HG02571 (cell line): Measurements from ENCODE around the gene TLL2.

Experiments used
- ATAC-seq: cut with Tn5 transposase; IDR thresholded peaks from one replicate; pipeline ENCODE4 v1.9.1; 2021; ENCODE audit warnings: mild to moderate bottlenecking, moderate library complexity; ENCODE audit not compliant: unreplicated experiment

TLL2 gene

DNA sequence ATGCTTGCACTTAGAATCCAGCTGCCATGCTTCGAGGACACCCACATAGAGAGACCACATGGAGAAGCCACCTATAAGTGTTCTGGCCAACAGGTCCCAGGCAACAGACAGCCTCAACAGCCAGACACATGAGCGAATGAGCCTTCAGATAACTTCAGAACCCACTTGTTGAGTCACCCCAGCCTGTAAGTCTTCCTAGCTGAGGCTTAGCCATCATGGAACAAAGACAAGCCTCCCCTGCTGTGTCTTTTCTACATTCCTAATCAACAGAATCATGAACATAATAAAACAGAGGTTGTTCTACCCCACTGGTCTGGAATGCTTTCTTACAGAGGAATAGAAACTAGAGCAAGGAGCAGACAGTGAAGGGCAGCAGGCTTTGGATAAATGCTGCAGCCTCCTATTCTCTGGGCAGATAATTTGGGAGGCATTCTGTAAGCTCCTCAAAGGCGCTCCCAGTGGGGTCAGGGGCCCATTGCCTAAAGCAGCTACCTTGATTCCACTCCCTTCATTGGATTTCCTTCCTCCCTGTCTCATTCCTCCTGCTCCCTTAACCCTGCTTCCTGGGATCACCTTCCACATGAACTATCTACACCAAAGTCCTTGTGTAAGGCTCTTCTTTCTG, 4.6 kb downstream of the TLL2 start:
- no peak for ATAC-seq

DNA sequence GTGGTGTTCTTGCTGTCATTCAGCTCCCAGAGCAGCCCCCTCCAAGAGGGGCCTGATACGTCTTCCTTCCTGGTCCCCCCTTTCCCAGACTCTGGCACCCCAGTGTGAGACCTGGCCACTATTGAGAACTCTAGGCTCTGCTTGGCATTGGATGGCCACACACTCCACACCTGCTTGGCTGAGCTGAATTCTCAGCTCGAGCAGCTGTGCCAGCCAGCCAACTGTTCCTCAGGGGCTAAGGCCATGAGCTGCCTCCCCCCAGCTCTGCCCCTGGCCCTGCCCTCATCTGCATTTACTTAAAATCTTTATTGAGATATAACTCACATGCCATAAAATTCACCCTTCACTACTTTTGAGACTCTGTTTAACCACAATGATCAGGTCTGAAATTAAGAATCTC, 6.7 kb downstream of the TLL2 start:
- no peak for ATAC-seq

DNA sequence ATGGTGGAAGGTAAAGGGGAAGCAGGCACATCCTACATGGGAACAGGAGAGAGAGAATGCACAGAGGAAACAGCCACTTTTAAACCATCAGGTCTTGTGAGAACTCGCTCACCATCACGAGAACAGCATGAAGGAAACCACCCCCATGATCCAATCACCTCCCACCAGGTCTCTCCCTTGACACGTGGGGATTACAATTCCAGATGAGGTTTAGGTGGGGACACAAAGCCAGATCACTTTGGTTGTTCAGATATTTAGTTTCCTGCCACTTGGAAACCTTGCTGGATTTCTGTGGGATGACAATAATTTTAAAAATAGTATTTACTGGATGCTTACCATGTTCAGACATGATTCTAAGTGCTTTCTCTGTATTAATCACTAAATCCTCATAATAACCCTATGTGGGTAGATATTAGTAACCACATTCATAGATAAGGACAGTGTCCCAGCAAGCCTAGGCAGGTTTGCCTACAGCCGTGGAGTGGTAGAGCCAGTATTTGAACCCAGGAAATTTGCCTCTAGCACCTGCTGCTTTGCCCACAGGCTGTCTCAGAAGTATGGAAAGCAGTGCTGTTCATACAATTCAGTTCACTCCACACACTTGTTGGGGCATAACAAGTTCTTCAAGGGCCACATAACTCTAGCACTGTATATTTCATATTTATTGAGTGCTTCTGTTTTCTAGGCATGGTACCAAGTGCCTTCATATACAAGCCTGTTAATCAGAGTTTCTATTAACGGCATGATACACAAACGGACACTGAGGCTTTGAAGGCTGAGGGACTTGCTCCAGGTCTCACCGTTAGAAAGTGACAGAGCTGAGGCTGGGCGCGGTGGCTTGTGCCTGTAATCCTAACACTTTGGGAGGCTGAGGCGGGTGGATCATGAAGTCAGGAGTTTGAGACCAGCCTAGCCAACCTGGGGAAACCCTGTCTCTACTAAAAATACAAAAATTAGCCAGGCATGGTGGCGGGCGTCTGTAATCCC, 8.3 kb downstream of the TLL2 start:
- no peak for ATAC-seq

GRCh38 chr10:96502561-96503282, 11.0 kb downstream of the TLL2 start:
- ATAC-seq, result no peak

DNA sequence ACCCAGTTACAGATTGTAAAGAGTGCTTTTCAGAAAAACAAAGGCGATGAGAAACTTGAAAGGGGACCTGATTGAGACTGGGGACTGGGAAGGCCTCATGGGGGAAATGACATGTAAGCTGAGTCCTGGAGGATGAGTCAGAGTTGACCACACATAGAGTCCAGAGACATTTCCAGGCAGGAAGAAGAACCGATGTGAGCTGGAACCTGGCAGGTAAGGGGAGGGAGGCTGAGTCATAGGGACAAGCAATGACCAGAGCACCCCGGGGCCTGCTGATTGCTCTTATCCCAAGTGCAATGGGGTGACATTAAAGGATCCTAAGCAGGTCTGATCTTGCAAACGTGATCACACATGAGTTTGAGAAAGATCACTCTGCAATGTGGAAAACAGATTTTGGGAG, 11.7 kb downstream of the TLL2 start:
- ATAC-seq, result no peak

- no peak for ATAC-seq
Measured at GRCh38 chr10:96500519-96500918, 13.2 kb downstream of the TLL2 start.

DNA sequence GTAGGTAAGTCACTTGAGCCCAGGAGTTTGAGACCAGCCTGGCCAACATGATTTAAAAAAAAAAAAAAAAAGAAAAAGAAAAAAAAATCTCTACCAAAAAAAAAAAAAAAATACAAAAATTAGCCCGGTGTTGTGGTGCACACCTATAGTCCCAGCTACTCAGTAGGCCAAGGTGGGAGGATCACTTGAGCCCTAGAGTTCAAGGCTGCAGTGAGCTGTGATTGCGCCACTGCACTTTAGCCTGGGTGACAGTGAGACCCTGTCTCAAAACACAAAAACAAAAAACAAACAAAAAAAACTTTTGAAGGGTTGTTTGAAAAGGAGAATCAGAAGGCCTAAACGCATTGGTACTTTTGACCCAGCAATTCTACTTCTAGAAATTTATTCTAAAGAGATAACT, 13.7 kb downstream of the TLL2 start:
- ATAC-seq, result no peak

- ATAC-seq, result no peak
Measured at GRCh38 chr10:96497391-96497790, 16.3 kb downstream of the TLL2 start.

DNA sequence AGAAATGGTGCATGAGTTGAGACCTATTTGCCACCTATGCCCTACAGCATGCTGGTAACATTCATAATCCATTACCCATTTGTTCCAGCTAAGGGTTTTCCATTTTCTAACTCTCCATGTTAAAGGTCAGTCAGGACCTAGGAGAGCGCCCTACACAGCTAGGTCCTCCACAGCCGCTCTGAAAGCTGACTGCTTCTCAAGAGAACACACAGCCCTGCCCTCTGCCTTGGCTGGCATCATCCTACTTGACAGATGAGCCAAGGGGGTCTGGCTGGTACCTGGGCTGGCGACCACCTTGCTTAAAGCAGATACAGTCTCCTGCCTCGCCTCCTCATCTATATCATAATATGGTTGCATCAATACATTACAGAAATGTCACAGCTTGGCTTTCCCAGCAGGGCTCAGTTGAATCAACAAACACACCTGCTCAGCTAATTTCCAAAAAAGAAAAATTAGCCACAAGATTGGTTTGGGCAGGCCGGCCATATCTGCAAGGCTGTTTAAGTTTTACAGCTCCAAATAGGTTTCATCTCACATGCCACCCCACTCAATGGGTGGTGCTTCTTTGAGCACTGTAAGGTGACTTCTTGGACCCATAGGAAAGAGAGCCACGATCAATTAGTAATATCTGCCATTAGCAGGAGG, 17.3 kb downstream of the TLL2 start:
- ATAC-seq, result no peak

DNA sequence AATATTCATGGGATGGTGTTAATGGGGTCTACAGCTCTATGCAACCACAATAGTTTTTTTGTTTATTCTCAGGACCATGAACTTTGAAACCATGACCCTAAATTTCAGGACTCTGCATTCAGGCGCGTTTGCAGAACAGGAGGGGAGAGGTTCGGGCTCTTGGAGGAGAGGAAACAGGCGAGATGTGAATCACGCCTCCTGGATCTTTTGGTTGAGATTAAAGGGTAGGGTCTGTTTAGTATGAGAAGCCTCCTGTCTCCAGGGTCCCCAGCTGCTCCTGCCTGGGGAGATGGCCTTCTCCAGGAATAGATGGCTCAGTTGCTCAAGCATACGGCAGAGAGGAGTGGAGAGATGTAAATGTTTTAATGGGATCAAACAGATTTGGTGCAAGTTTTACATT, 18.2 kb downstream of the TLL2 start:
- no peak for ATAC-seq

GRCh38 chr10:96494694-96495093, 19.0 kb downstream of the TLL2 start:
- ATAC-seq, result no peak

DNA sequence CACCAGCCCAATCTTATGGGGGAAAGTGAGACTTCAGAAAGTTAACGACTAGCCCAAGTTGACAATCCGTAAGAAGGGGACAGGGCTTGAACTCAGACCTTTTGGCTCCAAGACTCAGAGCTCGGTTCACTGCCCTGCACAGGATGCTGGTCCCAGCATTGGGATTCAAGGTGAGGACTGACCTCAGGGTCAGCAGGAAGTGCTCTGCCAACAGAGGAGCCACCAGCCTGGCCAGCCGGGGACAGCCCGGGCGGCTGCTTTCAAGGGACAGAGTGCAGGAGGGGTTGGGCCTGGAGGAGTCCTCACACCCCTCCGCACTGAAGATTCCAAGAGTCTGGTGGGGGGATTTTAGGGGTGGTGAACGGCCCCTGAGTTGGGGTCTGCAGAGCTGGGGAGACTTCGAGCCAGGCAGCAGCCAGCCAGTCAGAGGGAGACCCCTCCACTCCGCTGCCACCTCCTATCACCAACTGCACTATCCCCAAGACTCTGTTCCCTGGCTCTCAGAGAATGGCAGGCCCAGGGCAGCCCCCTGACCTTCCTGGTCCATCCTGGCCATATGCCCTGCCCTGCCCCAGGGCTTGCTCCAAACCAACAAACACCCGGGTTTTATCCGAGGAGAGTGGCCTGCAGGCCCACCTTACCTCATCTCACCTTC, 19.7 kb downstream of the TLL2 start:
- ATAC-seq, result no peak

DNA sequence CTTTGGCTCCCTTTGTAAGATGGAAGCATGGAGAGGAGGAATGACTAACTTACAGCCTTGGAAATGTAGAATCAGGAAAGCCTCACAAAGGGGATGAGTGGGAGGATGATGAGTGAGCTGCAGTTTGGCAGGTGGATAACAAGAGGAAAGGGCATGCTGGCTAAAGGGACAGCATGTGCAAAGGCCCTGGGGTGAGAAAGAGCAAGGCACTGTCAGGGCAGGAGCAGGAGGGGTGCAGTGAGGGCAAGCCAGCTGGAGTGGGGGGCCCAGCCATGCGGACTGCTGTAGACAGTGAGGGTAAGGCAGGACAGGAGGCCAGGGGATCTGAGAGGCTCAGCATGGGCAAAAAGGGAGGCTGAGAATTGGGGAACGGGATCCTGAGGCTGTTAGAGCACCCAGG, 20.5 kb downstream of the TLL2 start:
- no peak for ATAC-seq

DNA sequence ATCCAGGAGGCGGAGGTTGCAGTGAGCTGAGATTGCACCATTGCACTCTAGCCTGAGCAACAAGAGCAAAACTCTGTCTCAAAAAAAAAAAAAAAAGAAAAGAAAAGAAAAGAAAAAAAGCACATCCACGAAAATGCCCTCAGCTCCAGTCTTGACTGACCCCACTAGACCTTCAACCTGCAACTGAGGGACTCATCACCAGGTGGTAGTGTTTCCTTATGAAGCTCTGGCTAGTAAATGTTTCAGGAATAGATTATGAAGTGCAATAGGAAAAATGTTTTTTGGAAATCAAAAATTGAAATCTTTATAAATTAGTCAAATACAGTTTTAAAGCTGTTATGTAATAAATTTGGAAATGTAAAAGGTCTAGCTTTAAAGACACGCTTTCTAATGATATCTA, 22.4 kb downstream of the TLL2 start:
- ATAC-seq, result no peak

DNA sequence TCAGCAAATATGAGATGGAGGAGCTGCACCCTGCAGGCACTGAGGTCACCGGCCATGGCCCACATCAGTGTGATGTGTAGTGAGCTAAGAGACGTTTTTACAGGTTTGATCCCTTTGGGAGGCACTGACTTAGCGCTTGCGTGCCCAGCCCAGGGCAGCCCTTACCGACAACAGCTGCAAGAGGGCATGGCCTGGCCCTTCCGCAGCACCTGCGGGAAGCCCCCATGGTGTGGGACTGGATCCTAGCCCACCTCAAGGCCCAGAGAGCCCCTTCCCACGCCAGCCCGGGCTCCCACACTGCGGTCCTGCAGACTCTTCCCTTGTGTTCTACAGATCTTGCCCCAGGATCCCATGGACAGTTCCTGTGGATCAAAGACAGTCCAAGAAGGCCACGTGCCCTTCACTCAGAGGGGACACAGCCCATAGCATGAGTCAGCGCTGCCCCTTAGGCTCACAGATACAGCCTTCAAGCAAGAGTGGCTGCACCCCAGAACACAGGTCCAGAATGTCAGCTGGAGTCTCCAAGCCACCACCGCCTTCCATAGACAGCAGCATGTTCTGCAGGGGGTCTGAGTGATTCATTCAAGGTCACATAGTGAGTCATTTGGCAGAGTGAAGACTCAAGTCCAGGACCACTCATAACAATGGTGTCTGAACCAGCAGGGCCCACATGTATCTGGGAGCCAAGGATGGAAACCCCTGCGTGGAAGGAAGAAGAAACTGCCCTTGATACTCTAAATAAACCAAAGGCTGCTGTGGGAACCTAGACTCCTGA, 25.4 kb downstream of the TLL2 start:
- no peak for ATAC-seq

DNA sequence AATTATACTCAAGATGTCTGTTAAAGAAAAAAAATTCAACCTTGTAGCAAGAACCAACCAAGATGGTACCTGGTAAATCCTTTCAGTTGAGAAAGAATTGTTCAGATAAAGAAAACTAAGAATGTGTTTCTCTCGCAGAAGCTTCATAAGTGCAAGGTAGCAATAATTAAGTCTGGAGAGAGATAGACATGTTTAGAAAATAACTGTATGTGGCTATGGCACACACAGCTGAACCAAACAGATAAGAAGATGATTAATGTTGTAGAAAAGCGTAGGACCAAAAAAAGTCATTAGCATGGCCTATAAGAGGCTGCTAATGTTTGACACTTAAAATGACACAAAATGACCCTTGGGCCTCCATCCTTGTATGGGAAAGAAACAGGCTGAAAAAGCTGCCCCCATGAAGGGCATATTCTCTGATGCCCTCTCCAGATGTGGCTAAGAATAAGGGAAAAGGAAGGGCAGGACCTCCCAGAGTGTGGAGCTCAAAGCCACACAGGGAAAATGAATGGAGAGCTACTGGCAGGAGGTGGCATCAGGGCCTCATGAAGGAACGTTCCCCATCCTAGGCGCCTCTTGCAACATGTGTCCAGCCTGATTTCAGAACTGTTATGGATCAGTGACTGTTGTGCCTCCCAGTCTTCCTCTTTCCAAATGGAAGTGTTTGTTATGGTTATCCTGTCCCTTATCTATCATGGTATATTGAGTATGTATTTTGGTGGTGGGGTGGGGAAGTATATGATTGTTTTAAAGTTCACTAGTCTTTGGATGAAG, 30.7 kb downstream of the TLL2 start:
- no peak for ATAC-seq

- ATAC-seq, result no peak
Measured at GRCh38 chr10:96478355-96478754, 35.4 kb downstream of the TLL2 start.

DNA sequence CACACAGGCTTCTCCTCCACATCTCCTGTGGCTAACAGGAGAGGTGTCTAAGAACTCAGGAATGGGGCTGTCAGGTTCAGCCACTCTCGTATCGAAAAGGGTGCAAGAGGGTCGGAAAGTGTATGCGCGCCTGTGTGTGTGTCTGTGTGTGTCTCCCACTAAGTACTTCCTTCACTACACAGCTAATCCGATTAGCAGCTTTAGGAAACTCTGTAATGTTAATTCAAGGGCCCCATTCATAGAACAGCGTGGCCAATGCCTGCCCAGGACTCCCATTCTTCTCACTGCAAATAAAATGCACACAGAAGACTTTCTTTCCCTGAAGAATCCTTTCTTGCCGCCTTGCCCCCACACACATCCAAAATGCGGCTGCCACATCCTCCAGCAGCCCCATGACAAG, 39.9 kb downstream of the TLL2 start:
- ATAC-seq, result no peak

DNA sequence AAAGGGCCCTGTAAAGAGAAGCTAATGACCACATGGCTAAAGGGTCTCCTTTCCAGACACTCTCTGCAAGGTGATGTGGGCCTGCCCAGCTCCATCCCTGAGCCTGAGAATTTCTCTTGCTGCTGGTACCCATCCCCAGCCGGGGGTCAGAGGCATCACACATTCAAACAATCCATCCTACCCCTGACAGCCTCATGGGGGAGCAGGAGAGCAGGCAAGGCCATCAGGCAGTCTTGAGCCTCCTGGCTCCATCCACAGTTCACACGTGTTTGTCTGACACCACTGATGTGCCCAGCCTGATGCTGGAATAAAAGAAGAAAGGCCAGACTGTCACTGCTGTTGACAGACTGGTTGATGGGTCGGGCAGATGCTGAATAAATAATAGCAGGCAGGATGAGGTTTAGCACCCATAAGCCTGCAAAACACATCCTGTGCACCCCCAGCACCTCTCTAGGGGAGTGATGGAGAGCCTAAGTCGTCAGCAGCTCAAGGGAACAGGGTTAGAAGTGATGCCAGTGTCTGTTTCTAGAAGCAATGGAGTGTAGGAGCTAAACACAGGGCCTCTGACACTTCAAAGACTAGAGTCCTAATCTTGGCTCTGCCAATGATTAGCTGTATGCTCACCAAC, 43.5 kb downstream of the TLL2 start:
- ATAC-seq, result no peak
